Activated CD8-positive, alpha-beta memory T cell treated with anti-CD3 and anti-CD28 coated beads for 1 hour (primary cell): ENCODE measurements around the gene NOTCH1.

Source experiments
- DNase-seq, 2 donors: peaks; one replicate each; pipeline ENCODE4 v3.0.0-alpha.2; 2020; ENCODE audit warnings: low read depth in 1 of 2; ENCODE audit errors: extremely low read depth in 1 of 2

The NOTCH1 gene

GRCh38 chr9:136519263-136520052 lies 26.4 kb downstream of the NOTCH1 start:
- no peak for DNase-seq

GRCh38 chr9:136518623-136519022 lies 27.2 kb downstream of the NOTCH1 start:
- no peak for DNase-seq

GRCh38 chr9:136517950-136518349 lies 27.9 kb downstream of the NOTCH1 start:
- DNase-seq: no peak

- DNase-seq: no peak
Observed at GRCh38 chr9:136517012-136517743, 28.7 kb downstream of the NOTCH1 start.

- DNase-seq: no peak
Observed at GRCh38 chr9:136516191-136516654, 29.6 kb downstream of the NOTCH1 start.

- no peak for DNase-seq
Observed at GRCh38 chr9:136515276-136515675, 30.6 kb downstream of the NOTCH1 start.

GRCh38 chr9:136514022-136514714 lies 31.7 kb downstream of the NOTCH1 start:
- no peak for DNase-seq

GRCh38 chr9:136513191-136513590 lies 32.7 kb downstream of the NOTCH1 start:
- DNase-seq: no peak

- no peak for DNase-seq
Observed at GRCh38 chr9:136512651-136513071, 33.2 kb downstream of the NOTCH1 start.

GRCh38 chr9:136511670-136512592 lies 33.9 kb downstream of the NOTCH1 start:
- DNase-seq: no peak

- DNase-seq: no peak
Observed at GRCh38 chr9:136511144-136511669, 34.6 kb downstream of the NOTCH1 start.

- DNase-seq: no peak
Observed at GRCh38 chr9:136510561-136510960, 35.3 kb downstream of the NOTCH1 start.

- DNase-seq: no peak
Observed at GRCh38 chr9:136509549-136509948, 36.3 kb downstream of the NOTCH1 start.

GRCh38 chr9:136508729-136509500 lies 36.9 kb downstream of the NOTCH1 start:
- no peak for DNase-seq

- no peak for DNase-seq
Observed at GRCh38 chr9:136507992-136508375, 37.9 kb downstream of the NOTCH1 start.

GRCh38 chr9:136507221-136507991 lies 38.4 kb downstream of the NOTCH1 start:
- DNase-seq: no peak

GRCh38 chr9:136506425-136506824 lies 39.4 kb downstream of the NOTCH1 start:
- DNase-seq: no peak
